K562 (cell line): ENCODE measurements around the gene SLC22A12. TPM values are rescaled to one million over a fixed set of nuclear protein-coding genes. Genes with fewer than 3 reads are reported as not detected.

ENCODE experiments used
- ATF3 ChIP-seq, 2 experiments: fragments of 450-650 bp in 1 of 2; sonication (generic) in 1 of 2; formaldehyde crosslinking in 1 of 2; IDR thresholded peaks in 1 of 2; conservative IDR thresholded peaks in 1 of 2; 2 replicates each; pipeline versions ENCODE4 v1.6.1 to v1.8.1; 2016 to 2023; ENCODE audit warnings: mild to moderate bottlenecking in 2 of 2, moderate library complexity in 2 of 2, inconsistent platforms in 1 of 2, missing genetic modification reagents in 1 of 2
- ATF4 ChIP-seq: fragments of 450-650 bp; formaldehyde crosslinking; IDR thresholded peaks from 2 replicates; pipeline ENCODE4 v1.4.0; 2022; ENCODE audit warnings: mild to moderate bottlenecking, moderate library complexity
- BCL6 ChIP-seq: fragments of 250-450 bp; sonication (Bioruptor Pico); IDR thresholded peaks from 2 replicates; pipeline ENCODE4 v1.4.0; 2020
- ETS1 ChIP-seq: conservative IDR thresholded peaks from 2 replicates; pipeline ENCODE4 v1.6.1; 2011; ENCODE audit warnings: low read depth, mild to moderate bottlenecking, low read length; ENCODE audit not compliant: control insufficient read depth
- FOXJ2 ChIP-seq: fragments of 200-800 bp; sonication (Bioruptor generic); IDR thresholded peaks from 2 replicates; pipeline ENCODE4 v1.6.1; 2016; ENCODE audit warnings: missing genetic modification characterization, missing compliant biosample characterization
- HDAC2 ChIP-seq: fragments of 450-650 bp; IDR thresholded peaks from 2 replicates; pipeline ENCODE4 v1.6.1; 2016; ENCODE audit warnings: mild to moderate bottlenecking
- HOXB6 ChIP-seq: fragments of 250-450 bp; sonication (Bioruptor Pico); IDR thresholded peaks from 2 replicates; pipeline ENCODE4 v1.5.1; 2022; ENCODE audit warnings: mild to moderate bottlenecking, borderline replicate concordance
- IRF1 ChIP-seq: sonication (generic); formaldehyde crosslinking; IDR thresholded peaks from 2 replicates; pipeline ENCODE4 v1.8.0; 2022; ENCODE audit warnings: missing genetic modification reagents, mild to moderate bottlenecking, borderline replicate concordance
- JUND ChIP-seq, 2 experiments: IDR thresholded peaks; 2 replicates in 1 of 2; 3 replicates in 1 of 2; pipeline ENCODE4 v1.6.1; 2011; ENCODE audit warnings: borderline replicate concordance in 2 of 2, low read depth in 2 of 2, low read length in 2 of 2, improper control_type of control experiment in 1 of 2, missing biosample characterization in 1 of 2, missing genetic modification characterization in 1 of 2, missing genetic modification reagents in 1 of 2
- MIER1 ChIP-seq: fragments of 450-650 bp; IDR thresholded peaks from 2 replicates; pipeline ENCODE4 v1.6.1; 2016; ENCODE audit warnings: antibody characterized with exemption, mild to moderate bottlenecking, low read depth
- PHF20 ChIP-seq: fragments of 450-650 bp; IDR thresholded peaks from 2 replicates; pipeline ENCODE4 v1.6.1; 2018; ENCODE audit not compliant: partially characterized antibody
- PREB ChIP-seq: sonication (generic); formaldehyde crosslinking; IDR thresholded peaks from 2 replicates; pipeline ENCODE4 v1.8.1; 2023; ENCODE audit warnings: mild to moderate bottlenecking, missing genetic modification reagents
- RB1 ChIP-seq: fragments of 450-650 bp; IDR thresholded peaks from 2 replicates; pipeline ENCODE4 v1.6.1; 2017; ENCODE audit warnings: low read depth, mild to moderate bottlenecking
- SMAD3 ChIP-seq: fragments of 450-650 bp; formaldehyde crosslinking; conservative IDR thresholded peaks from 2 replicates; pipeline ENCODE4 v1.4.0; 2020; ENCODE audit warnings: mild to moderate bottlenecking
- TEAD4 ChIP-seq, 2 experiments: sonication (generic) in 1 of 2; formaldehyde crosslinking in 1 of 2; IDR thresholded peaks; 2 replicates each; pipeline versions ENCODE4 v1.6.1 to v1.8.0; 2012 to 2022; ENCODE audit warnings: borderline replicate concordance in 1 of 2, inconsistent platforms in 1 of 2, low read length in 1 of 2, mild to moderate bottlenecking in 1 of 2, missing genetic modification reagents in 1 of 2
- U2AF2 ChIP-seq: fragments of 200-400 bp; formaldehyde crosslinking; optimal IDR thresholded peaks from 2 replicates; pipeline ENCODE3; 2017; ENCODE audit warnings: low read depth, mild to moderate bottlenecking, low read length
- ZC3H4 ChIP-seq: sonication (generic); formaldehyde crosslinking; IDR thresholded peaks from 2 replicates; pipeline ENCODE4 v1.9.0; 2021; ENCODE audit warnings: missing genetic modification reagents, borderline replicate concordance
- ZNF639 ChIP-seq, 2 experiments: fragments of 200-800 bp in 1 of 2; sonication (Bioruptor generic) in 1 of 2; sonication (generic) in 1 of 2; formaldehyde crosslinking in 1 of 2; IDR thresholded peaks in 1 of 2; conservative IDR thresholded peaks in 1 of 2; 2 replicates each; pipeline versions ENCODE4 v1.5.0 to v1.6.1; 2016 to 2020; ENCODE audit warnings: missing compliant biosample characterization in 1 of 2, missing genetic modification characterization in 1 of 2, missing genetic modification reagents in 1 of 2
- ZNF76 ChIP-seq: fragments of 250-450 bp; sonication (Bioruptor Pico); IDR thresholded peaks from 2 replicates; pipeline ENCODE4 v1.4.0; 2020; ENCODE audit warnings: mild to moderate bottlenecking, moderate library complexity, borderline replicate concordance
- polyA plus RNA-seq, 8 experiments: library from polyadenylated mRNA; depleted of rRNA in 4 of 8; stranded (reverse) in 5 of 8; unstranded in 3 of 8; fragments of >200 nt; fragmentation: Nextera tagmentation in 2 of 8; fragmentation: Illumina TruSeq in 1 of 8; extraction: Ambion mirVana in 2 of 8; extraction: Trizol in 1 of 8; gene quantifications; 2 replicates each; pipeline versions ENCODE4 v1.2.1 to v1.2.3, GENCODE V29; 2011 to 2014; ENCODE audit warnings: inconsistent platforms in 1 of 8, missing spikeins in 1 of 8
- total RNA-seq, 7 experiments: library from RNA; depleted of rRNA in 6 of 7; stranded (reverse); fragments of >200 nt in 6 of 7; fragmentation: Illumina TruSeq in 2 of 7; extraction: Trizol in 2 of 7; gene quantifications; 2 replicates each; pipeline versions ENCODE4 v1.2.1 to v1.2.3, GENCODE V29; 2011 to 2021; ENCODE audit warnings: low replicate concordance in 1 of 7

SLC22A12 gene
- total and polyA plus RNA-seq, 9 of the 15 experiments (the other 6 are each of a cell fraction or from before 2014, with no cell fraction given) = not detected

GRCh38 chr11:64629796-64630562, 39.0 kb downstream of the SLC22A12 start (continued):
- no peak for TF ChIP-seq TEAD4 (IDR thresholded peaks at IDR 0.05; ENCODE audit: low read length)
- TF ChIP-seq TEAD4 (CRISPR knock-in tag; IDR thresholded peaks at IDR 0.05; ENCODE audit: borderline replicate concordance) = no peak
- TF ChIP-seq ZC3H4 = no peak
- TF ChIP-seq ZNF76 (CRISPR knock-in tag) = no peak
- TF ChIP-seq U2AF2 = no peak
- TF ChIP-seq RB1 = no peak
- TF ChIP-seq ETS1 = no peak
- no peak for TF ChIP-seq IRF1 (CRISPR knock-in tag)
- TF ChIP-seq PHF20 = no peak
- no peak for TF ChIP-seq SMAD3 (CRISPR knock-in tag)
- TF ChIP-seq ATF4 = no peak
- TF ChIP-seq FOXJ2 = no peak
- no peak for TF ChIP-seq HOXB6 (CRISPR knock-in tag)
- no peak for TF ChIP-seq PREB (CRISPR knock-in tag)
- TF ChIP-seq BCL6 (CRISPR knock-in tag) = no peak
- no peak for TF ChIP-seq ATF3 (IDR thresholded peaks at IDR 0.05)
- TF ChIP-seq ATF3 (CRISPR knock-in tag; conservative IDR thresholded peaks at IDR 0.05) = no peak
- TF ChIP-seq MIER1 = no peak
- no peak for TF ChIP-seq JUND (IDR thresholded peaks at IDR 0.05; ENCODE audit: borderline replicate concordance, low read depth, low read length)
- TF ChIP-seq JUND (tag; IDR thresholded peaks at IDR 0.05; ENCODE audit: borderline replicate concordance, low read depth, low read length) = no peak; the same call in 2 of the 3 replicates
- TF ChIP-seq ZNF639 (CRISPR knock-in tag; conservative IDR thresholded peaks at IDR 0.05 in 1 of 2, IDR thresholded peaks at IDR 0.05 in 1 of 2) = no peak
- 0 out of 2 replicates have a peak, but pooled peaks have one; percentile 21 for TF ChIP-seq HDAC2
